DMS153 (cell line): ENCODE data around the gene CLCA1.

Experiments
- DNase-seq: peaks from one replicate; lab custom pipeline; 2025; lab: John Stamatoyannopoulos, UW

CLCA1 gene

GRCh38 chr1:86468501-86468977, at the start of gene CLCA1:
TSS of gene CLCA1 (plus strand) at chr1:86468927. CDS start at chr1:86468972, 45 bp downstream.
- no peak for DNase-seq

GRCh38 chr1:86419277-86419903, 49.3 kb upstream of the CLCA1 start:
- no peak for DNase-seq

GRCh38 chr1:86421601-86422280, 47.0 kb upstream of the CLCA1 start:
- no peak for DNase-seq

GRCh38 chr1:86423473-86423872, 45.3 kb upstream of the CLCA1 start:
- DNase-seq: no peak

GRCh38 chr1:86423873-86424272, 44.9 kb upstream of the CLCA1 start, which contains the start of gene CLCA2:
TSS of gene CLCA2 (plus strand) at chr1:86424171. CDS start at chr1:86424248, 77 bp downstream.
- DNase-seq: no peak

- DNase-seq: no peak
Measured at GRCh38 chr1:86429122-86429725, 39.5 kb upstream of the CLCA1 start.

GRCh38 chr1:86429835-86430234, 38.9 kb upstream of the CLCA1 start:
- DNase-seq: no peak

- no peak for DNase-seq
Measured at GRCh38 chr1:86430376-86430775, 38.4 kb upstream of the CLCA1 start.

- no peak for DNase-seq
Measured at GRCh38 chr1:86434059-86434458, 34.7 kb upstream of the CLCA1 start.

GRCh38 chr1:86435327-86435726, 33.4 kb upstream of the CLCA1 start:
- DNase-seq: no peak

GRCh38 chr1:86436041-86436440, 32.7 kb upstream of the CLCA1 start:
- no peak for DNase-seq

- no peak for DNase-seq
Measured at GRCh38 chr1:86441581-86441980, 27.1 kb upstream of the CLCA1 start.

GRCh38 chr1:86441997-86442396, 26.7 kb upstream of the CLCA1 start:
- DNase-seq: no peak

GRCh38 chr1:86445919-86446318, 22.8 kb upstream of the CLCA1 start:
- no peak for DNase-seq

- DNase-seq: no peak
Measured at GRCh38 chr1:86447198-86447790, 21.4 kb upstream of the CLCA1 start.

GRCh38 chr1:86448670-86449069, 20.1 kb upstream of the CLCA1 start:
- no peak for DNase-seq

GRCh38 chr1:86449103-86449502, 19.6 kb upstream of the CLCA1 start:
- DNase-seq: no peak

- no peak for DNase-seq
Measured at GRCh38 chr1:86450847-86451246, 17.9 kb upstream of the CLCA1 start.

GRCh38 chr1:86453664-86454063, 15.1 kb upstream of the CLCA1 start:
- no peak for DNase-seq

- DNase-seq: no peak
Measured at GRCh38 chr1:86455073-86455472, 13.7 kb upstream of the CLCA1 start.

- DNase-seq: no peak
Measured at GRCh38 chr1:86460998-86461397, 7.7 kb upstream of the CLCA1 start.

GRCh38 chr1:86461482-86461881, 7.2 kb upstream of the CLCA1 start:
- no peak for DNase-seq

- DNase-seq: no peak
Measured at GRCh38 chr1:86464819-86465218, 3.9 kb upstream of the CLCA1 start.
